PFSK-1 (cell line): ENCODE measurements around the gene SP140.

Experiments
- POLR2AphosphoS5 ChIP-seq: IDR thresholded peaks from 2 replicates; pipeline ENCODE4 v1.6.1; 2012; ENCODE audit warnings: low read depth, mild to moderate bottlenecking, control low read depth, low read length, moderate library complexity
- TF ChIP-seq, protein P1 (sequence below), 2 experiments: IDR thresholded peaks; 2 replicates each; pipeline versions ENCODE4 v1.6.1 to v1.8.0; 2011 to 2012; ENCODE audit warnings: low read depth in 2 of 2, low read length in 2 of 2, control low read depth in 1 of 2, inconsistent platforms in 1 of 2, mild to moderate bottlenecking in 1 of 2, moderate library complexity in 1 of 2; ENCODE audit not compliant: insufficient read depth in 1 of 2

- TF ChIP-seq POLR2AphosphoS5 = no peak
- TF ChIP-seq, protein P1, sequence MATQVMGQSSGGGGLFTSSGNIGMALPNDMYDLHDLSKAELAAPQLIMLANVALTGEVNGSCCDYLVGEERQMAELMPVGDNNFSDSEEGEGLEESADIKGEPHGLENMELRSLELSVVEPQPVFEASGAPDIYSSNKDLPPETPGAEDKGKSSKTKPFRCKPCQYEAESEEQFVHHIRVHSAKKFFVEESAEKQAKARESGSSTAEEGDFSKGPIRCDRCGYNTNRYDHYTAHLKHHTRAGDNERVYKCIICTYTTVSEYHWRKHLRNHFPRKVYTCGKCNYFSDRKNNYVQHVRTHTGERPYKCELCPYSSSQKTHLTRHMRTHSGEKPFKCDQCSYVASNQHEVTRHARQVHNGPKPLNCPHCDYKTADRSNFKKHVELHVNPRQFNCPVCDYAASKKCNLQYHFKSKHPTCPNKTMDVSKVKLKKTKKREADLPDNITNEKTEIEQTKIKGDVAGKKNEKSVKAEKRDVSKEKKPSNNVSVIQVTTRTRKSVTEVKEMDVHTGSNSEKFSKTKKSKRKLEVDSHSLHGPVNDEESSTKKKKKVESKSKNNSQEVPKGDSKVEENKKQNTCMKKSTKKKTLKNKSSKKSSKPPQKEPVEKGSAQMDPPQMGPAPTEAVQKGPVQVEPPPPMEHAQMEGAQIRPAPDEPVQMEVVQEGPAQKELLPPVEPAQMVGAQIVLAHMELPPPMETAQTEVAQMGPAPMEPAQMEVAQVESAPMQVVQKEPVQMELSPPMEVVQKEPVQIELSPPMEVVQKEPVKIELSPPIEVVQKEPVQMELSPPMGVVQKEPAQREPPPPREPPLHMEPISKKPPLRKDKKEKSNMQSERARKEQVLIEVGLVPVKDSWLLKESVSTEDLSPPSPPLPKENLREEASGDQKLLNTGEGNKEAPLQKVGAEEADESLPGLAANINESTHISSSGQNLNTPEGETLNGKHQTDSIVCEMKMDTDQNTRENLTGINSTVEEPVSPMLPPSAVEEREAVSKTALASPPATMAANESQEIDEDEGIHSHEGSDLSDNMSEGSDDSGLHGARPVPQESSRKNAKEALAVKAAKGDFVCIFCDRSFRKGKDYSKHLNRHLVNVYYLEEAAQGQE (IDR thresholded peaks at IDR 0.05; ENCODE audit: insufficient read depth in 1 of 2, low read depth in 2 of 2, low read length in 2 of 2) = no peak
Observed at GRCh38 chr2:230220347-230220969, 5.1 kb upstream of the SP140 start.
